Gastroesophageal sphincter (tissue), 4 donors: Measurements from ENCODE around the gene REN. TPM values are rescaled to one million over a fixed set of nuclear protein-coding genes. Genes with fewer than 3 reads are reported as not detected.

Experiments
- ATAC-seq: fragments of 150-250 bp; one replicate; pipeline ENCODE4 v1.9.1; 2016; ENCODE audit warnings: mild to moderate bottlenecking, moderate library complexity
- H3K27ac ChIP-seq, 4 donors: fragments of 200-600 bp; sonication (generic) in 3 of 4; 1 replicate in 3 of 4; 2 replicates in 1 of 4; pipeline ENCODE4 v1.5.1; 2016 to 2019
- H3K27me3 ChIP-seq: fragments of 200-600 bp; sonication (generic); one replicate; pipeline ENCODE4 v1.5.1; 2019
- H3K36me3 ChIP-seq, 2 donors: fragments of 200-600 bp; sonication (generic); one replicate each; pipeline ENCODE4 v1.5.1; 2019; ENCODE audit warnings: control low read depth in 1 of 2
- H3K4me1 ChIP-seq, 3 donors: fragments of 200-600 bp; sonication (generic); 1 replicate in 2 of 3; 2 replicates in 1 of 3; pipeline ENCODE4 v1.5.1; 2016 to 2019; ENCODE audit warnings: control low read depth in 2 of 3
- H3K4me3 ChIP-seq, 2 donors: fragments of 200-600 bp; sonication (generic); one replicate each; pipeline ENCODE4 v1.5.1; 2019; ENCODE audit warnings: mild to moderate bottlenecking in 1 of 2, moderate library complexity in 1 of 2
- H3K9me3 ChIP-seq, 3 donors: fragments of 200-600 bp; sonication (generic); one replicate each; pipeline ENCODE4 v1.5.1; 2017 to 2019; ENCODE audit warnings: control low read depth in 2 of 3
- CTCF ChIP-seq, 4 experiments: fragments of 200-600 bp in 2 of 4; fragments of 450-650 bp in 2 of 4; sonication (generic) in 1 of 4; IDR thresholded peaks; one replicate each; pipeline ENCODE4 v1.5.1; 2017 to 2019; ENCODE audit warnings: antibody characterized with exemption in 4 of 4, mild to moderate bottlenecking in 2 of 4, moderate library complexity in 2 of 4
- EP300 ChIP-seq: sonication (generic); formaldehyde crosslinking; IDR thresholded peaks from one replicate; pipeline ENCODE4 v1.6.1; 2017; ENCODE audit warnings: antibody characterized with exemption, mild to moderate bottlenecking
- POLR2A ChIP-seq, 2 donors: fragments of 450-650 bp; IDR thresholded peaks; one replicate each; pipeline ENCODE4 v1.6.1; 2017; ENCODE audit warnings: antibody characterized with exemption in 2 of 2, mild to moderate bottlenecking in 2 of 2, moderate library complexity in 1 of 2
- POLR2AphosphoS5 ChIP-seq: sonication (generic); formaldehyde crosslinking; IDR thresholded peaks from one replicate; pipeline ENCODE4 v1.6.1; 2017; ENCODE audit warnings: antibody characterized with exemption
- WGBS, 2 donors: methylation state at CpG; one replicate each; pipeline ENCODE4 v1.1.5; 2018; ENCODE audit warnings: low coverage in 1 of 2; 5-methylcytosine and 5-hydroxymethylcytosine counted together
- total RNA-seq, 4 donors: library from RNA; depleted of rRNA; stranded (reverse); fragments of >200 nt; gene quantifications; one replicate each; pipeline ENCODE4 v1.1.0, GENCODE V29; 2016

The REN gene
- total RNA-seq, 4 donors from 2014 or later = not detected

- H3K4me3 ChIP-seq = no peak overlapping the region
- WGBS, 2 donors = 92 to 100% methylated on average over 1 to 2 of the region's 5 CpGs
- no peaks in the 10 kb centered on the region for H3K36me3 ChIP-seq
- H3K9me3 ChIP-seq = no peaks in the 10 kb centered on the region
- no peak overlapping the region for H3K27ac ChIP-seq
- H3K4me1 ChIP-seq = peaks cover 0 to 29% (median 13%) of the 10 kb centered on the region in 3 donors
- ATAC-seq = no peak
- TF ChIP-seq POLR2AphosphoS5 (no peak), EP300 (no peak), POLR2A (IDR thresholded peaks at IDR 0.05) (no peak), CTCF (IDR thresholded peaks at IDR 0.05) (no peak)
- peaks cover 67% of the 10 kb centered on the region for H3K27me3 ChIP-seq
Measured at GRCh38 chr1:204153667-204154066, 12.5 kb downstream of the REN start.

GRCh38 chr1:204152310-204153044 is 13.7 kb downstream of the REN start:
- Histone ChIP-seq H3K9me3 (no peaks in the 10 kb centered on the region), H3K4me3 (peak overlapping the region; percentile 46 to 75), H3K27me3 (peaks cover 67% of the 10 kb centered on the region), H3K36me3 (no peaks in the 10 kb centered on the region), H3K27ac (peak overlapping the region in 3 of 4 donors; percentile 78 to 86 (median 84)), H3K4me1 (peaks cover 0 to 29% (median 13%) of the 10 kb centered on the region in 3 donors)
- TF ChIP-seq EP300 = no peak
- no peak for TF ChIP-seq CTCF (IDR thresholded peaks at IDR 0.05)
- TF ChIP-seq POLR2A (IDR thresholded peaks at IDR 0.05) = no peak
- no peak for TF ChIP-seq POLR2AphosphoS5
- WGBS, 2 donors = 51% methylated on average over 2 of the region's 25 CpGs; no CpG with 5 or more reads in 1 of the 2 donors
- ATAC-seq = no peak

GRCh38 chr1:204151552-204152309 is 14.4 kb downstream of the REN start, which contains the start of gene ETNK2:
ETNK2 (minus strand) TSS chr1:204152044; CDS start chr1:204151852, 192 bp downstream.
- no CpG with 5 or more reads among the region's 94 CpGs for WGBS, 2 donors
- Histone ChIP-seq H3K27me3 (peaks cover 59% of the 10 kb centered on the region), H3K4me1 (peaks cover 0 to 29% (median 13%) of the 10 kb centered on the region in 3 donors), H3K4me3 (peak within 1 kb of the TSS; percentile 46 to 75), H3K27ac (peak within 1 kb of the TSS in 3 of 4 donors; percentile 78 to 86 (median 84)), H3K9me3 (no peaks in the 10 kb centered on the region), H3K36me3 (peaks cover 0 to under 1% of the 10 kb centered on the region in 2 donors)
- TF ChIP-seq POLR2A (IDR thresholded peaks at IDR 0.05) = no peak
- no peak for TF ChIP-seq CTCF (IDR thresholded peaks at IDR 0.05)
- no peak for TF ChIP-seq EP300
- no peak for TF ChIP-seq POLR2AphosphoS5
- ATAC-seq = peak; percentile 75

- Histone ChIP-seq H3K27me3 (peaks cover 51% of the 10 kb centered on the region), H3K4me1 (peaks cover 0 to 29% (median 13%) of the 10 kb centered on the region in 3 donors), H3K4me3 (peak overlapping the region; percentile 46 to 75), H3K9me3 (no peaks in the 10 kb centered on the region), H3K36me3 (peaks cover 0 to 8% of the 10 kb centered on the region in 2 donors), H3K27ac (peak overlapping the region in 3 of 4 donors; percentile 78 to 86 (median 84))
- no peak for TF ChIP-seq EP300
- peak; percentile 35 for ATAC-seq
- 61% methylated on average over 5 of the region's 33 CpGs; no CpG with 5 or more reads in 1 of the 2 donors for WGBS, 2 donors
Measured at GRCh38 chr1:204150702-204151551, 15.2 kb downstream of the REN start.
